ENCODE data around the gene UBE2H.
"Not testable (repeated sequence)": the region's sequence is repeated elsewhere in the genome, so short reads cannot be mapped to it uniquely, and the experiment has no call there.

The UBE2H gene

GRCh38 chr7:129804890-129805719 lies 147.7 kb downstream of the UBE2H start:
- DNase-seq, result no peak

- DNase-seq, result no peak
Observed at GRCh38 chr7:129804111-129804889, 148.5 kb downstream of the UBE2H start.

DNA sequence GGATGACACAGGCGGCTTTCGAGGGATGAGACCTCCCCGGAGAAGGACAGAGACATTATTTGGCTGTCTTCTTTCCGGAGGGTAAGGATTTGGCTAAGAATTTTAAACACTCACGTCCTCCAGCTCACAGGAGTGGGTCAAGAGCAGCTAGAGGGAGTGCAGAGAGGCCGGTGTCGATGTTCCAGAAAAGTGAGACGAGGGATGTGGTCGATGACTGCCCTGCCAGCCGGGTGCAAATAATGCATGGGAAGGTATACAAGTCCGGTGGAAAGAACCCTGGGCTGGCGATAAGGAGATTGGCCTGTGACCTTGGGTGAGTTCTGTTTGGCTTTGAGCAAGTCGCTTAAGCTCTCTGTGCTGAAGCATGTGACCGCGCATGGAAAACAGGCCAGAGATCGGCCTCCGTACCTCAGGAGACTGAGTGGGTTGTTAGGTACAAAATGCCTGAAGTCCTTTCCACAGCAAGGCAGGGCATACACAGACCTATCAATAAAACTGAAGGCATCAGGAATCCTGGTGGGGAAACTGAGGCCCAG lies 149.1 kb downstream of the UBE2H start:
- no peak for DNase-seq

DNA sequence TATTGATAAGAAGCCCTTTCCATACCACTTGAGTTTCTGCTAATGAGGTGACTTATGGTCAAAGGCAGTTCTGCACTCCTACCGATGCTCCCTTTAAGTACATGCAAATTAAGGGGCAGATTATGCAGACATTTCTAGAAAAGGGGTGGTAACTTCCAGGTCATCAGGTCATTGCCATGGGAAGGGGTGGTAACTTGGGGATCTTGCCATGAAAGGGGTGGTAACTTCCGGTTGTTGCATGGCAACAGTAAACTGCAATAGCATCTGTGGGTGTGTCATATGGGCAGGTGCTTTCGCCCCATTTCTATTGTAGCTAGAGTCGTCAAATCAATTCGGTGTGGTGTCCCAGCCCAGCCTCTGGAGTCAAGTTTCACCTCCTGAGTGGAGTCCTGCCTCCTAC lies 150.9 kb downstream of the UBE2H start:
- no peak for DNase-seq

- DNase-seq, result no peak
Observed at GRCh38 chr7:129800901-129801300, 151.9 kb downstream of the UBE2H start.

DNA sequence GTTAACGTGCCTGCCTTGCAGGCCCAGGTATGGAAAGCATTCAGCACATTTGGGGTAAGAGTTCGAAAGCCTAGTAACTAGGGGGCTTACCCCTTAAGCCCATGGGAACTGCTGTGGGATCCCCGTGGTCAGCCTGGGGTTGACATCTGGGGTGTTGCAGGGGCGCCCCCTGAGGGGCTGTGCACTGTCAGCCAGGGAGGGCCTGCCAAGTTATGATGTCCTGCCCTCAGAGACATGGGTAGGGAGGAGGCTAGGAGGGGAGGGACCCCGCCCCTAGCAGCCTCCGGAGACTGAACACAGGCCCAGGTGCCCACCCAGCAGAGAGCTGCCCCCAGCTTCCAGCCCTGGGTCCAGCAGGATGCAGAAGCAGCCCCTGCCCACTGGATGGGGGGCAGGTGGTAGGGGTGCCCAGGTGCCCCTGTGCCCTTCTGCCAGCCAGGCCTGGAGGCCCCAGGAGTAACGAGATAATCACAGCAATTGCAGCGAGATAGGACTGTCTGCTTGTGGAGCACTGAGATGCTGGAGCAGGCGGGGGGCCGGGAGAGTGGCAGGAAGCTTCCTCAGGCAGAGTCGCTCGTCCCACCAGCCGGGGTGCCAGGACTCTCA lies 153.3 kb downstream of the UBE2H start:
- DNase-seq, result no peak

DNA sequence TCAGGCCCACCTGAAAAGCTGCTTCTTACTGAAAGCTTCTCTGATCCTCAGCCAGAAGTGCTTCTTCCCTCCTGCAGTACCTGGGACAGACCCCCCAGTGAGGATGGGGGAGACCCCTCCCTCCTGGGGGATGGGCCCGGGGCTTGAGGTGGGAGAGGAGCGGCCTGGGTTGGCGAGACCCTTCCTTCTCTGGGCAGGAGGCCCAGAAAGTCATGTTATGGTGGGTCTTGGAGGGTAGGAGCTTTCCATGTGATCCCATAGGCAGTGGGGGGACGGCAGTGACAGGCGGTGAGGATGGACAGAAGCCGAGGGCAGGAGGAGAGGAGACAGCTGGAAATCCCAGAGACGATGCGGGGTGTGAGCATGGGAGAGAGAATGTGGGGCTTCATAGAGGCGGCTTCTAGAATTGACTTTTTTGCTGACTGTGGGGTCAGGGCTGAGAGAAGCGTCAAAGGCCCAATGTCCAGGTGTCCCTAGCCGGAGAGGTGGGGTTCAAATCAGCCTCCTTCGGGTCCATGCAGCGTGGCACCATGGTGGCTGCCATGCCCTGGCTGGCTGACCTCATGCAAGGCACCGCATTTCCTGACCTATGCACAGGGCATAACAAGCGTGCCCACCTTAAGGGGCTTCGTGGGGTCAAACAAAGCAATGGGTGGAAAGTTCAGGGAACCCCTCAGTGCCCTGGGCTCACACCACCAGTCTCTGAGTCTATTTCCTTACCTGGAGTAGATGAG lies 154.0 kb downstream of the UBE2H start:
- DNase-seq, result no peak

GRCh38 chr7:129797214-129797789 lies 155.5 kb downstream of the UBE2H start:
- no peak for DNase-seq

DNA sequence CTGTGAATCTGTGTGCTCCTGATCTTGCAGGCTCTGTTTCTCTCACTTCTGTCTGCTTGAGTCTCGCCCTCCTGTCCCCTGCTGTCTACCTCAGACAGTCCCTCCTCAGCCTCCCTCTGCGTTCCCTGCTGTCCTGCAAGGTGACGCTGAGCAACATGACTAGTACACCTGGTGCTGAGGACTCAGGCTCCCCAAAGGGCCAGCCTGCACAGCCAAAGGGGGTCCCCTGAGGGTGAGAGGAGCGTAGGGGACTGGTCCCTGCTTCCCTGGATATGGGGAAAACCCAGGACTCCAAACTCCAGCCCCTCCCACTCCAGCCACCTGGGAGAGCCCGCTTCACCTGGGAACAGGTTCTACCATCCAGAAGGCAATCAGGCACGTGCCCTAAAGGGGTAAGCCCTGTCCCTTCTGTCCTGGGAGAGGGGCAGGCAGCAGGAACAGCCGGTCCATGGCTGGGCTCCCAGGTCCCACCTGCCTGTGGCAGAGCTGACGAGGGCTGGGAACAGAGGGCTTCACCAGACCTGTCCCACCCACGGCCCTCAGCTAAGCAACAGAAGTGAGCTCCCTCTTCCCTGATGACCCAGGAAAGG lies 156.5 kb downstream of the UBE2H start:
- no peak for DNase-seq

GRCh38 chr7:129794461-129794860 lies 158.3 kb downstream of the UBE2H start:
- not testable (repeated sequence) for DNase-seq

- DNase-seq, result no peak
Observed at GRCh38 chr7:129793506-129794310, 159.1 kb downstream of the UBE2H start.

GRCh38 chr7:129792721-129793120 lies 160.0 kb downstream of the UBE2H start:
- DNase-seq, result no peak

GRCh38 chr7:129790136-129790535 lies 162.6 kb downstream of the UBE2H start:
- DNase-seq, result no peak

GRCh38 chr7:129789652-129790051 lies 163.1 kb downstream of the UBE2H start:
- DNase-seq, result no peak

DNA sequence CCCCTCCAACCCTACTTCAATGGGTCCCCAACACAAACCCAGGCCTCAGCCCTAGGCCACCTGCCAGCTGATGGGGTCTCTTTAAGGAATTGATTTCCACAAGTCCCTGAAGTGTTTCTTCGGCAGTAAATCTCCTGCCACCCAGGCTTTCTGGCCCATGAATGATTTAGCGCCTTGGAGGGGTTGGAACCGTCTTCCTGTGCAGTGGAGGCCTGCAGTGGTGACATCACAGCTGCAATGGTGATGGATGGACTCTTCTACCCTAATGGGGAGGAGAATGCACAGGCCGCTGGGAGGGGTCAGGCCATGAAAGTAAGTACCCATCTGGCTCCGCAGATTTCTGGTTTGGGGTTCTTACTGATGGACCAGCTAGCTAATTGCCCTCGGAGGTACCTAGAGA lies 163.8 kb downstream of the UBE2H start:
- DNase-seq, result no peak

- no peak for DNase-seq
Observed at GRCh38 chr7:129786825-129787563, 165.8 kb downstream of the UBE2H start.

- DNase-seq, result no peak
Observed at GRCh38 chr7:129785685-129786514, 166.9 kb downstream of the UBE2H start.

DNA sequence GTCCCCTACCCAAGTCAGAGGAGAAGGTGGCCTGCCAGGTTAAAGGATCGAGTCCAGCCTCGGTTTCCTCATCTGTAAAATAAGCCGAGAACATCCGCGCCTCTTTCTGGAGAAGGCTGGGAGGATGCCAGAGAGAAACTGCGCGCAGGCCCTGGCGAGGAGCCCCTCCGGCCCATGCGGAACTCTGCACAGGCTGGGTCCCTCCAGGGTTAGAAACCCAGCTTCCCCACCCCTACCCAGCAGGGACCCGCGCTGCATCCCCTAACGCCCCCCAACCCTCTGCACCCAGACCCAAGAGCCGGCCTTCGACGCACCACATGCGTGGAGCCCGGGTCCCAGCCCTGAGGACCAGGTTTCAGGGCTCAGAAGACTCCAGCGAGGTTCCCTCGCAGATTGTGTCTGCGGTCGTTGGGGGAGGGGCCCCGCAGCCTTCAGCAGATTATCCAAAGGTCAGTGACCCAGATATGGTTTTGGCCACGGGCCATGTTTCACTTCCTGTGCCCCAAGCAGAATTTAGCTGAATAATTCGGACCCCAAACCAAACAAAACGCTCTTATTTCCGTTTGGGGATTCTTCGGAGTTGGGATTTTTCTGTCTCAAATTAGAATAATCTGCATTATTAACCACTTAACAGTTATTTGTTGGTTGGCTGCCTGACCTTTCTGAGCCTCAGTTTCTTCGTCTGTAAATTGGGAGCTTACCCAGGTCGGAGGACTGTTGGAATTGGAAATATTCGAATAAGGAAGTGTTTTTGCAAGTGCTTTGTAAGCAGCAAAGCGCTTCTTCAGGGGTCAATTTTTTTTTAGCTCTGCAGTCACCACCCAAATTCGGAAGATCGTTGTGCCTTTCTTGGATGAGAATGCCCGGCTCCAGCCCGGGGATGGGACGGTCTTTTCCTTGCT lies 167.7 kb downstream of the UBE2H start:
- no peak for DNase-seq
